Activated effector memory CD4-positive, alpha-beta T cell treated with Interleukin-2 at 50 U/mL for 16 hours (primary cell): ENCODE measurements around the gene FAM131C.
"Not testable (repeated sequence)": the region's sequence is repeated elsewhere in the genome, so short reads cannot be mapped to it uniquely, and the experiment has no call there.

Source experiments
- DNase-seq: peaks from one replicate; pipeline ENCODE4 v3.0.0-alpha.2; 2020

FAM131C gene

DNA sequence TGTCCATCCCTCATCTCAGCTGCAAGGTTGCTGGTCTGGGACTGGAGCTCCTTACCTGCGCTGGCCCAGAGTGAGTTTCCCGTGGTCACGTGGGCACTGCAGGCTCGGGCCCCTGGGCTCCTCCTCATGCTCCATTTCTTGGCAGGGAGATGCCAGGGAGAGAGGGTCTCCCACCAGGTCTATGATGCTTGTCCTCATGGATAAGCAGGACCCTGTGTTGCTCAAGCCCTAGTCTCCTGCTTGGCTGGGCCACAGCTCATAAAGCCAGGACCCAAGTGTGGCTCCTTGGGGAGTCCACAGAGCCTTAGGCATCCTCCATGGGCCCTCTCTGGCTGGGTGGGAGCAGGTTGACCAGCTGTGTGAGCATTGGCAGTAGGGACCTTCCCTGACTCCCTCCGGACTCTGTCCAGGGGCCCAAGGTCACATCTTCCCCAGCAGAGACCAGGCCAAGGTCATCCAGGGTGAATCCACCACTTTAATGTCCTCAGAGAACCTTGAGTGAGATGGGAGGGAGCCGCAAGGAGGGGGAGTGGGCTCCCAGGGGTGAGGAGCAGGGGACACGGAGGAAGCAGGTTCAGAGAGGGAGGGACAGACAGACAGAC, 16.0 kb downstream of the FAM131C start:
- DNase-seq = not testable (repeated sequence)

DNA sequence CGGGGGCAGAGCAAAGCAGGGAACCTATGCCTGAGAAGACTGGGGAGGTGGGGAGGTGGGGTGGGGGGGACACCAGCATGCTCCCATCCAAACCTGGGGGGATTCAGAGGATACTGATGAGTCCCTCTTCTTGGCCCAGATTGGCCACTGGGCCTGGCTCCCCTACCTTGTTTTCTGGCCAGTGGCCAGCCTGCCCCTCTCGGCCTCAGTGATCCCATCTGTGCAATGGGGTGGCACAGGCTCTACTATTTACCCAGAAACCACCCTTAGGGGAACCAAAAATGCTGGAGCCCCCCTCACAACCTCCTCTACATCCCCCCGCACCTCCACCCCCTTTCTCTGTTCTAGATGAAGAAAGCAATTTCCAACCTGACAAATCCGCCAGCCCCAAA, 16.9 kb downstream of the FAM131C start:
- not testable (repeated sequence) for DNase-seq

DNA sequence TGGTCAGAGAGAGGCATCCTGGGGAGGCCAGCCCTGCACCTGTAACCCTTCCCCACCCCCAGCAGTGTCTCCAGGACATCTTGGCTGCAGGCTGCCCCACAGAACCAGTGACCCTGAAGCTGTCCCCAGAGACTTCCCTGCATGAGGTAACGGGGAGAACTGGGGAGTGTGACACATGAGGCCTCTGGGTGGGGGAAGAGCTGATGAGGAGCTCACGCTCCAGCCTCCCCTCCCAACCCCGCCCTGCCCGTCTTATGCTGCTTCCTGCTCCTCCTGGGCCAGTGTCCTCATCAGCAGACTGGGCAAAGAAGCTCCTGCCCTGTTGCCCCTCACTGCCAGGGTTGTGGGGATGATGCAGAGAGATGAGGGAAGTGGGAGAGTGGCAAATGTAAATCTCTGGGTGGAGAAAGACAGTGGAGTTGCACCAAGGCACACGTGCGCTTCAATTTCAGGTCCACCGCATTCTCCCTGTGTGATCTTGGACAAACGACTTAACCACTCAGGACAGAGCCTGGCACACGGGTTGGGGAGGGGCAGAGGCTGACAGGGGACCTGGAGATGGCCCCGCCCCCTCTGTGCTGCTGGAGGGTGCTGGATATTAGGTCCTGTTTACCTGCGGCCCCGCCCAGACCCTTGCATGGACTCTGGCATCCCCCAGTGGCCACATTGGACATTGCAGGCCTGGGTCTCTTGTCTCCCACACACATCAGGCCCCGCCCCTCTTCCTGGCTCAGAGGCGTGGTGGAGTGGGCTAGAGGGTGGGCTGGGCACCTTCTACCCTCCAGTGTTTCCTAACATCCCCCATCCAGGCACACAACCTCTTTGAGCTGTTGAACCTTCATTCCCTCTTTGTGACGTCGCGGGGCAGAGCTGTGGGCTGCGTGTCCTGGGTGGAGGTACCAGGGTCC, 17.6 kb downstream of the FAM131C start:
- peak; percentile 48 for DNase-seq

DNA sequence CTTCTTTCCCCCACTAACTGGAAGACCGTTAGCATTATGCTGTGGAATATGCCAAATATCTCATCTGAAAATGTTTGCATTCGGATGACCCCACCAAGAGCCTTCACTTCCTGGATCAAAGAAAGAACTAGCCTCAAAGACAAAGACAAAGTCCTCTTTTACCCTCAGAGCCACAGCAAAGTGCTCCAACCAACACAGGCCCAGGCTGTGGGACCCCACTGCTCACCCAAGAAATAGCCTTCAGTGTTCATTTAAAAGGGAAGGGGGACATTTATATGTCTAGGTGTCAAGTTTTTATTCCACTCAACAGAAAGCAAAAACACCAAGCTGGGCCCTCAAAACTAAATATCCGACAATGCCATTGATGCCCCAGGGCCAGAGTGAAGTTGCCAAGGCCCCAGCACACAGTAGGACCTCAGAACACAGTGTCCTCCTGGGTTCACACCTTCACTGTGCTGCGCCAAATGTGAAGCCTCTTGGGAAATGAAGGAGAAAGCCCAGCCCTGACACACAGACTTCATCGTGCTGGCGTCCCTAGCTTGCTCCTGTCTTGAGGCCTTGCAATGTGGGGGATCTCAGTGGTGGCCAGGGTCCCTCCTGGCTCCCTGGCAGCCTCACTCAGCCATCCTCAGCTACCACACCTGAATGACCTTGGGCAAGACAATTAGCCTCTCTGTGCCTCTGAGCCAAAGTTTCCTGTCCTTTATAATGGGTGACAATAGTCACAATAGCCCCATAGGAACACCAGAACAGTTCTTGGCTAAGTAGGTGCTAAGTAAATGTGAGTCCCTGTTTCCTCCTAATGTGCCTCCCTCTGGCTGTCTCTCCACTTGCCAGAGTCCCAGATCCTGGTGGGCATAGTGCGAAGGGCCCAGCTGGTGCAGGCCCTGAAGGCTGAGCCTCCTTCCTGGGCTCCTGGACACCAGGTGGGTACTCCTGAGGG, 18.6 kb downstream of the FAM131C start:
- DNase-seq = no peak

DNA sequence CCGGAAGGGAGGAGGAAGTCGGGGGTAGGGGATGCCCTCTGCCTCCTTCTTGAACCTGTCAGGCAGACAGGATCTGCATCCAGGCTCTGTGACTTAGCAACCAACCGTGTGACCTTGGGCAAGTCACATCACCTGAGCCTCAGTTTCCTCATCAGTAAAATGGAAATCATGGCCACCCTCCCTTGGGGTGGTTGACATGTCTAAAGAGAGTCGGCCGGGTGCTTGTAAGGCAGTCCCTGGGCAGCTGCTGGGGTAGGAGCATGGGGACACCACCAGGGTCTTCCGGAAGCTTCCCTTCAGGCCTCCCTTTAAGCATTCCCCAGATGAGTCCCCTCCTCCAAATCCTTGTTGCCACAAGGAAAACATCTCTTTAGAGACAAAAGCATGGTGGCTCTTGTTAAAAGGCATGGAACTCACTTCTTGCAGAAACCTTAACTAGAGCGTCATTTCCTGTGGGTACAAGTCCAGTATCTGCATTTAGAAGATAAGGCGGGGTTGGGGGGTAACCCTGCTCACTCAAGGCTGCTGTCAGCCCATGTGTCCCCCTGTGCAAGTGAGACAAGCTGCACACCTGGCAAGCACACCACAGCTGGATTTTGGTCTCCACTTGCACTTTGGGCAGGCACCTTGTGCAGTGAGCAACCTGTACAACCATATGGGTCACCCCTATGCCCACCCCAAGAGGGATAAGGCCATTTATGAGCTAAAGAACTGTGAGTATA, 19.5 kb downstream of the FAM131C start:
- no peak for DNase-seq

DNA sequence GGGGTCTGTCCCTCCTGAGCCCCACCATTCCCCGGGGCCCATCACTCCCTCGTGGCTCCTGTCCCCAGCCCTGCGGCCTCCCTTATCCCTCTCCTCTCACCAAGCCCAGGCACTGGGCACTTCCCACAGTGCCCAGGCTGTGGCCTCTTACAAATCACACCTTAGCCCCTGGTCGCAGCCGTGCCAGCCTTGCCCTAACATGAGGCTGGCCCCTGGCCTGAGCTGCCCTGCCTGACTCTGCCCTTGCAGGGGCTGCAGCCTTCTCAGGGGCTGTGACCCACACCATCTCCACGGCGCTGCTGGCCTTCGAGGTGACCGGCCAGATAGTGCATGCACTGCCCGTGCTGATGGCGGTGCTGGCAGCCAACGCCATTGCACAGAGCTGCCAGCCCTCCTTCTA, 21.5 kb downstream of the FAM131C start:
- not testable (repeated sequence) for DNase-seq

DNA sequence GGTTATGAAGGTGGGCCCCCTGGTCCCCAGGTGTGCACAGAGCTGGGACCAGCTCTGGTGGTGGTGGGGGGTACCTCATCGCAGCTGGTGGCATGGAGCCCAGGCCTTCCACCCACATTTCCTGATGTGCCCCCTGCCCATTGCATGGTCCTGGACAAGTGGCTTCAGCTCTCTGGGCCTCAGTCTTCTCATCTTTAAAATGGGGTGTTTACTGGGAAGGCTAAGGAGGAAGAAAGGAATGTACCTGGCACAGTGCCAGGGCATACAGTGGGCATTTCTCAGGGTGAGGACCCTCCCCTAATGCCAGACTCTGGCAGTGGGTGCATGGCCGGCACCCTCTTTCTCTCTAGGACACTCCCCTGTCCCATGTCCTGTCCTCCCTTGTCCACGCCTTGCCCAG, 22.4 kb downstream of the FAM131C start:
- no peak for DNase-seq

DNA sequence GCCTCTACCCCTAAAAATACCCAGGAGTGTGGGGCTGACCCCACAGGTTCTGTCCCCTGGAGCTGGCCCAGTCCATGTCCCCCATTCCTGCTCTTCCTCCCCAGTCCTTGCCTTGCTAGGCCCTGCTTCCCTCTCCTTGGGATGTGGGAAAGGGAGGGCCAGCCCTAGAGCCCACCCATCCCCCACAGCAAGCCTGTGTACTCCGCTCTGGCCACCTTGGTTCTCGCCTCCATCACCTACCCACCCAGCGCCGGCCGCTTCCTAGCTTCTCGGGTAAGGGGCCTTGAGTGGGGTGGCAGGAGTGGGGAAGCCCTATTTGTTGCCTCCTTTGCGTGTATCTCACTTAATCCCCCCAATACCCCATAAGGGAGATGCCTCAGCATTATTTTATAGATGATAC, 23.1 kb downstream of the FAM131C start:
- no peak for DNase-seq

DNA sequence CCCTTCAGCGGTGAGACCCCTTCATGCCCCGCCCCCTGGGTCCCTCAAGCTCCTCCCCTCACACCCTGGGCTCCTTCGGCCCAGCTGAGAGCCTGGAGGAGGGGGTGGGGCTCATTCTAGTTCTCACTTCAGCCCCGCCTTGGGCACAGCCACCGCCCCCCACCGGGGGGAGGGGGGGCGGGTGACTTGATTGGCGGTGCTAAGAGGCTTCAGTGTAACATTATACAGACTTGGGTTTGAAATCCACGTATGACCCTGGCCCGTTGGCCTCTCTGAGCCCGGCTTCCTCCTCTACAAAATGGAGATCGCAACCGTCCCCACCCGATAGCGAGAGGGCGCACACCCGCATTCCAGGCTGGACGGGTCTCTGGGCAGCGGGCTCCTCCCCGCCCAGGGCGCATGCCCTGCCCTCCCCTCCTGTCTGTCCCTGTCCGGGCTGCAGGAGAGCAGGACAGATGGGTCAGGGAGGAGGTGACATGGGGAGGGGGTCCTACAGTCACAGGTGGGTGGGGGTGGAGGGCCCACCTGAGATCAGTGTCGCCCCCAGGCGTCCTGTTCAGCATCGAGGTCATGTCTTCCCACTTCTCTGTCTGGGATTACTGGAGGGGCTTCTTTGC, 24.8 kb downstream of the FAM131C start:
- DNase-seq = no peak

DNA sequence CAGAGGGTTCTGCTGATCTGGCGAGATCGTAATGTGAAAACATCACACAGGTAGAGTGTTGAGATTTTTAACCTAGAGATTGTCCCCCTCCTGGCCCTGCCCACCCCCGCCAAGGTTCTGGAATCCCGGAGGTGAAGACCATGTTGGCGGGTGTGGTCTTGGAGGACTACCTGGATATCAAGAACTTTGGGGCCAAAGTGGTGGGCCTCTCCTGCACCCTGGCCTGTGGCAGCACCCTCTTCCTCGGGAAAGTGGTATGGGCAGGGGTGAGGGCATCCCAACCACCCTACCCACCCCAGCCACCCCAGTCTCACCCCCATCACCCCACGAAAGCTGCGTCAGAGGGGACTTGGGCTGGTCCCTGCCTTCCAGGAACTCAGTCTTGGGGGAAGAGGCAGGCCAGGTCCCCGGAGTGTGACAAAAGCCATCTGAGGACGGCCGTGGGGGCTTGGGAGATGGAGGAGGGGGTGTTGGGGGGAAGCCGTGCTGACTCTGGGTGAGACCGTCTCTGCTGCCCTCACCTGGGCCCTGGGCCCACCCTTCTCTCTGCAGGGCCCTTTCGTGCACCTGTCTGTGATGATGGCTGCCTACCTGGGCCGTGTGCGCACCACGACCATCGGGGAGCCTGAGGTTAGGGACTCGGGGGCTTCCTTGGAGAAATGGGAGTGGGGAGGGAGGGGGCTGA, 25.5 kb downstream of the FAM131C start:
- DNase-seq = no peak

DNA sequence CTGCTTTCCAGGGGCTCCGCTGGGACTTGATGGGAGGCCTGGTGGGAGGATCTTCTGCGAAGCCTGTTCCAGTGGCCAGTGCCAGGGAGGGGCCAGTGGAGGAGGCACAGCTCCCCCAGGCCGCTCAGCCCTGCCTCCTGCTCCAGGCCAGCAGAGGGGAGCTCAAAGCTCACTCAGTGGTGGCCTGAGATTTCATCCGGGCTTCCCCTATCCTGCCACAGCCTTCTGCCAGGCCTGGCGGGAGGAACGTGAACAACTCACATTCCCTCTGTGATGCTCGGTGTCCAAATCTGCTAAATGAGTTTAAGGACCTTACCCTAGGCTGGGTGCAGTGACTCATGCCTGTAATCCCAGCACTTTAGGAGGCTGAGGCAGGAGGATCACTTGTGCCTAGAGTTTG, 26.6 kb downstream of the FAM131C start:
- DNase-seq = no peak

DNA sequence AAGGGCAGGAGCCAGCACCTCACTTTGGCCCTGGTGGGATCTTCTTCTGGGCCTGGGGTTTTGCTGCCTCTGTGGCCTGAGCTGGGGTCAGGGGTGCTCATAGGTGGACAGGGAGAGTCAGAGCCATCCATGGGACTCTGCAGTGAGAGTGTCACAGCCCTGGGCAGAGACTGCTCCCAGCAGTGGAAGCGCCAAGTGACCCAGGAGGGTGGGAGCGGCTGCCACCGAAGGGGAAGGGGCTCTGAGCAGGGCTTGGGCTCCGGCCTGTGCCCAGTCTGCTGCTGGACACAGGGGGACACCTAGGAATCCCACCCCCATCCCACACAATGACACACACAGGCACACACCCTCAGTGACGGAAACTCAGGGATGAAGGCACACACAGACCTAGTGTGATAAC, 29.5 kb downstream of the FAM131C start:
- DNase-seq = no peak

DNA sequence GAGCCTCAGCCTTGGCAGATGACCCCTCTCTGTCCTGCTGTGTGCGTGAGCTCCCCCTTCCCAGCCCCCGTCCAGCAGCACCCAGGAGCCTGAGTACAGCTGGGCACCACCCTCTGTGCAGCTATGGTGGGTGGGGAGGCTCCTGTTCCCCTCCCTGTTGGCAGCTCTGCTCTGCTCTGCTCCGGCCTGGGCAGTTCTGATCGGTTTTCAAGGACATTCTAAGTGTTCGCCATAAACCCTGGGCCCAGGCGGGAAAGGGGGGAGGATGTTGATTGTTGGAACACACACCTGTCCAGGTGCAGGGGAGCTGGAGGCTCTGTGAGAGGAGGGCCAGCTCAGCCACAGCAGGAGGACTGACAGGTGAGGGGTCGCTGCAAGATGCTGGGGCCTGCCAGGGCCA, 29.9 kb downstream of the FAM131C start, which contains the start of gene CLCNKB:
CLCNKB (plus strand) TSS at position 262 of the 400 bp plus-strand sequence. CDS start 711 bp downstream, outside the sequence.
- no peak for DNase-seq

DNA sequence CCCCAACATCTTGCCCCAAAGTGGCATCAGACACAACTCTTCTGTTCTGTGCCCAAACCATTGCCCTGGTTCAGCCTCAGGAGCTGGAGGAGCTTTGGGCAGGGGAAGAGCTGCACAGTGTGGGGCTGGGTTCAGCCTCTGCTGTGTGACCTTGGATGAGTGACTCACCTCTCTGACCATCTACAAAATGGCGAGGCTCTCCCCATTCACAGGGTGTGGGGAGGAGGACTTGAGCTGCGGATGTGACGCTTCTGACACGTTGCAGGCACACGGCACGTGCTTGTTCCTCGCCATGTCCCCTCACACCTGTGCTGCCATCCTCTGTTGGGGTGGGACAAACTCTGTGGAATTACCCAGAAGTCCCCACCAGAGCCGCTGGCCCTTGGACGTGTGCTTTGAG, 30.8 kb downstream of the FAM131C start:
- DNase-seq = not testable (repeated sequence)

DNA sequence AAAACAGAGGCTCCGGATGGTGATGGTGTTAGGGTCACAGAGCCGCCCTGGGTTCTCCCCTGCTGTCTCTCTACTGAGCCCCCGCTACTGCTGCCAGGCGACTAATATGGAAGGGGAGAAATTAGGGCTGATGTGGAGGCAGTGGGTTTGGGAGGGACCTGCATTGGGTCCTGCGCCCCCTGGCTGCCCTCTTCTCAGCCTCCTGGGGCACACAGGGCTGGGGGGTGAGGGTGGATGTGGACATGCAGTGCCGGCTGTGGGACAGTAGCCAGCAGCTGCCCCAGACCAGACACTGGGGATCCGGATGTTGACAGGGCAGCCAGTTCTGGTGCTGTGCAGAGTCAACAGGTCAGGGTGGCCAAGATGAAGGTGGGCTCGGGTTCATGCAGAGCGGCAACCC, 31.4 kb downstream of the FAM131C start:
- DNase-seq = no peak

DNA sequence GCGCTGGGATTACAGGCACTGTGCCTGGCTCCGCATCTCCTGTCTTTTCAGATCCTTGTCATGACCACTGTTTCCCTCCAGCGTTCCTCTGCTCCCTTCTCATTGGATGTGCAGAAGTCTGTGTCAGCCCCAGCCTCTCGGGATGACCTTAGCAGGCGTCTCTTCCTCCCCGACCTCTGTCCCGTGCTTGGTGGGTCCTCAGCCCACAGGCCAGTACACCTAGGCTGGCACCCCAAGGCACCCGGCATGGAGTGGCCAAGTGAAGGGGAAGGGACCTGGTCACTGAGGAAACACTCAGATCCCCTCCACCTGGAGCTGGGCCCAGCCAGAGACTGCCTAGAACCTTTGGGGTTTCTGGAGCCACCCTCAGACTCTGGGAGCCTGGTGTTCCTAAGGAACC, 32.3 kb downstream of the FAM131C start:
- DNase-seq = no peak

DNA sequence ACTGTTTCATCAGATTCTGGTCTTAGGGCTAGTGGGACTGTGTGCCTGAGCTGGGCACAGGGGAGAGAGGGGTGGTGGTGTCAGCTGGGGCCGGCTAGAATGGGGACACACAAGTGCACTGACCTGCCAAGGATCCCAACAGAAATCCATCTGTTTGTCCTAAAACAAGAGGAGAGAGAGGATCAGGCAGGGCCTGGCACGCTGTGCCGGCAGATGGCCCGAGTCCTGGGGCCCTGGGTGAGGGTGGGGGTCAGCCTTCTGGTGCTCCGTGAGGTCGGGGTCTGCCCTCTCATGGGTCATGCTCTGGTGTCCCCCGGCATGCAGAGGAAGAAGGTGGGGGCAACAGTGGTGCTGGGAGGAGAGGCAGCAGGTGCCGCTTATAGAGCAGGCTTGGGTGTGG, 33.6 kb downstream of the FAM131C start:
- DNase-seq = not testable (repeated sequence)

DNA sequence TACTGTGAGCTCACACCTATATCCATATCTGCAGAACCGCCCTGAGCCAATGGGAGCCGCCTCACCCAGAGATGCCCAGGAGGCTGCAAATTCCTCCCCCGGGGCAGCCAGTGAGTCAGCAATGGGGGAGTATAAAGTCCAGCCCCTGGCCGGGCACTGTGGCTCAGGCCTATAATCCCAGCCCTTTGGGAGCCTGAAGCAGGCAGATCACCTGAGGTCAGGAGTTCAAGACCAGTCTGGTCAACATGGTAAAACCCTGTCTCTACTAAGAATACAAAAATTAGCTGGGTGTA, 34.9 kb downstream of the FAM131C start:
- no peak for DNase-seq

DNA sequence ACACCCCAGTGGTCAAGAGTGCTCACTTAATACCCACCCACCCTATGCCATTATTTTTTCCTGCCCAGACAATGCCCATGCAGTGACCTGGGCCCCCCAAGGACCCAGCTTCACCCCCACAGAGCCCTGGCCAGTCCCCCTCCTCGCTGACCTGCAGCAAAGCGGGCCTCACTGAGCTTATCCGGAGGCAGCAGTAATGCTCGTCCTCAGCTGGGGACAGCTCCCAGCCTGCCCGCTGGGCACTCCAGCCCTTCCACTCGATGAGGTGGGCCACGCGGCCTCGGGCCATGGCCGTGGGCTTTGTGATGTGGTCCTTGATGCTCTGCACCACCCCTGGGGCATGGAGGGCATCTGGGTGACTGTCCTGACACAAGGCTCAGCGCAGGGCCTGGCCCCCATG, 37.0 kb downstream of the FAM131C start:
- not testable (repeated sequence) for DNase-seq

DNA sequence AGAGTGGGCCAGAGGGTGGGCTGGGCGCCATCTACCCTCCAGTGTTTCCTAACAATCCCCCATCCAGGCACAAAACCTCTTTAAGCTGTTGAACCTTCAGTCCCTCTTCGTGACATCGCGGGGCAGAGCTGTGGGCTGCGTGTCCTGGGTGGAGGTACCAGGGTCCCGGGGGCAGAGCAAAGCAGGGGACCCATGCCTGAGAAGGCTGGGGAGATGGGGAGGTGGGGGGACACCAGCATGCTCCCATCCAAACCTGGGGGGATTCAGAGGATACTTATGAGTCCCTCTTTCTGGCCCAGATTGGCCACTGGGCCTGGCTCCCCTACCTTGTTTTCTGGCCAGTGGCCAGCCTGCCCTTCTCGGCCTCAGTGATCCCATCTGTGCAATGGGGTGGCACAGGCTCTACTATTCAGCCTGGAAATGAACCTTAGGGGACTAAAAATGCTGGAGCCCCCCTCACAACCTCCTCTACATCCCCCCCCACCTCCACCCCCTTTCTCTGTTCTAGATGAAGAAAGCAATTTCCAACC, 40.3 kb downstream of the FAM131C start:
- DNase-seq = not testable (repeated sequence)

DNA sequence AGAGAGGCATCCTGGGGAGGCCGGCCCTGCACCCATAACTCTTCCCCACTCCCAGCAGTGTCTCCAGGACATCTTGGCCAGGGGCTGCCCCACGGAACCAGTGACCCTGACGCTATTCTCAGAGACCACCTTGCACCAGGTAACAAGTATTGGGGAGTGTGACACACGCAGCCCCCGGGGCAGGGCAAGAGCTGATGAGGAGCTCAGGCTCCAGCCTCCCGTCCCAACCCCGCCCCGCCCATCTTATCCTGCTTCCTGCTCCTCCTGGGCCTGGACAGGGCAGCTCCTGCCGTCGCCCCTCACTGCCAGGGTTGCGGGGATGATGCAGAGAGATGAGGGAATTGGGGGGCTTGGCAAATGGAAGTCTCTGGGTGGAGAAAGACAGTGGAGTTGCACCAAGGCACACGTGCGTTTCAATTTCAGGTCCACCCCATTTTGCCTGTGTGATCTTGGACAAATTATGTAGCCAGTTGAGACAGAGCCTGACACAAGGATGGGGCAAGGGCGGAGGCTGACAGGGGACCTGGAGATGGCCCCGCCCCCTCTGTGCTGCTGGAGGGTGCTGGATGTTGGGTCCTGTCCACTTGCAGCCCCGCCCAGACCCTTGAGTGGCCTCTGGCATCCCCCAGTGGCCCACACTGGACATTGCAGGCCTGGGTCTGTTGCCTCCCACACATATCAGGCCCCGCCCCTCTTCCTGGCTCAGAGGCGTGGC, 40.9 kb downstream of the FAM131C start:
- peak; percentile 9 for DNase-seq
